Liver (tissue), 9 donors: ENCODE results near the gene BBIP1. TPM values are rescaled to one million over a fixed set of nuclear protein-coding genes. Genes with fewer than 3 reads are reported as not detected.

ENCODE experiments used
- DNase-seq: peaks from one replicate; pipeline ENCODE4 v3.0.0-alpha.2; 2017; ENCODE audit warnings: low spot score
- H3K27ac ChIP-seq, 2 donors: one replicate each; pipeline ENCODE4 v1.7.0; 2013; ENCODE audit warnings: inconsistent platforms in 2 of 2, low read length in 2 of 2, control low read depth in 1 of 2, low read depth in 1 of 2, mild to moderate bottlenecking in 1 of 2
- H3K27me3 ChIP-seq, 4 donors: one replicate each; pipeline versions ENCODE4 v1.6.1 to v1.7.0; 2013; ENCODE audit warnings: low read length in 3 of 4, inconsistent platforms in 1 of 4, mild to moderate bottlenecking in 1 of 4, moderate library complexity in 1 of 4; ENCODE audit not compliant: control insufficient read depth in 4 of 4, insufficient read depth in 4 of 4
- H3K36me3 ChIP-seq, 4 donors: one replicate each; pipeline versions ENCODE4 v1.6.1 to v1.7.0; 2013; ENCODE audit warnings: low read length in 3 of 4, mild to moderate bottlenecking in 3 of 4, low read depth in 1 of 4, moderate library complexity in 1 of 4; ENCODE audit not compliant: control insufficient read depth in 4 of 4, insufficient read depth in 3 of 4
- H3K4me1 ChIP-seq, 4 donors: one replicate each; pipeline versions ENCODE4 v1.6.1 to v1.7.0; 2013; ENCODE audit warnings: low read length in 3 of 4, mild to moderate bottlenecking in 3 of 4, moderate library complexity in 1 of 4; ENCODE audit not compliant: control insufficient read depth in 4 of 4, insufficient read depth in 4 of 4
- H3K4me3 ChIP-seq, 3 donors: one replicate each; pipeline versions ENCODE4 v1.6.1 to v1.7.0; 2013; ENCODE audit warnings: low read length in 3 of 3, control low read depth in 1 of 3, low read depth in 1 of 3, mild to moderate bottlenecking in 1 of 3
- H3K9ac ChIP-seq, 2 donors: one replicate each; pipeline ENCODE4 v1.7.0; 2013; ENCODE audit warnings: low read length in 2 of 2, mild to moderate bottlenecking in 2 of 2, moderate library complexity in 2 of 2, control low read depth in 1 of 2, low read depth in 1 of 2
- H3K9me3 ChIP-seq, 4 donors: one replicate each; pipeline versions ENCODE4 v1.6.1 to v1.7.0; 2013; ENCODE audit warnings: low read length in 3 of 4; ENCODE audit not compliant: control insufficient read depth in 4 of 4
- EGR1 ChIP-seq, 2 donors: IDR thresholded peaks; 2 replicates each; pipeline ENCODE4 v1.6.1; 2016 to 2018; ENCODE audit warnings: antibody characterized with exemption in 2 of 2, low read depth in 2 of 2
- FOXA1 ChIP-seq: IDR thresholded peaks from 2 replicates; pipeline ENCODE4 v1.6.1; 2016; ENCODE audit warnings: antibody characterized with exemption
- FOXA2 ChIP-seq: IDR thresholded peaks from 2 replicates; pipeline ENCODE4 v1.6.1; 2016; ENCODE audit warnings: antibody characterized with exemption
- GABPA ChIP-seq, 2 donors: IDR thresholded peaks in 1 of 2; conservative IDR thresholded peaks in 1 of 2; 2 replicates each; pipeline ENCODE4 v1.6.1; 2016; ENCODE audit warnings: antibody characterized with exemption in 2 of 2, mild to moderate bottlenecking in 1 of 2, moderate library complexity in 1 of 2
- HNF4A ChIP-seq, 2 donors: conservative IDR thresholded peaks; 2 replicates each; pipeline ENCODE4 v1.6.1; 2016; ENCODE audit warnings: antibody characterized with exemption in 2 of 2, mild to moderate bottlenecking in 2 of 2
- HNF4G ChIP-seq: IDR thresholded peaks from 2 replicates; pipeline ENCODE4 v1.6.1; 2016; ENCODE audit warnings: antibody characterized with exemption
- JUND ChIP-seq, 2 donors: IDR thresholded peaks; 2 replicates each; pipeline ENCODE4 v1.6.1; 2016; ENCODE audit warnings: antibody characterized with exemption in 2 of 2
- NR2F2 ChIP-seq: IDR thresholded peaks from 2 replicates; pipeline ENCODE4 v1.6.1; 2016; ENCODE audit warnings: antibody characterized with exemption
- RAD21 ChIP-seq, 2 donors: IDR thresholded peaks; 2 replicates each; pipeline ENCODE4 v1.6.1; 2016; ENCODE audit warnings: antibody characterized with exemption in 2 of 2, mild to moderate bottlenecking in 2 of 2
- REST ChIP-seq: IDR thresholded peaks from 2 replicates; pipeline ENCODE4 v1.6.1; 2016; ENCODE audit warnings: antibody characterized with exemption, mild to moderate bottlenecking
- RXRA ChIP-seq, 2 donors: IDR thresholded peaks; 2 replicates each; pipeline ENCODE4 v1.6.1; 2017 to 2018; ENCODE audit warnings: antibody characterized with exemption in 2 of 2, mild to moderate bottlenecking in 1 of 2
- SP1 ChIP-seq: IDR thresholded peaks from 2 replicates; pipeline ENCODE4 v1.6.1; 2018; ENCODE audit warnings: antibody characterized with exemption, mild to moderate bottlenecking
- TAF1 ChIP-seq: conservative IDR thresholded peaks from 2 replicates; pipeline ENCODE4 v1.6.1; 2016; ENCODE audit warnings: antibody characterized with exemption, mild to moderate bottlenecking
- YY1 ChIP-seq: IDR thresholded peaks from 2 replicates; pipeline ENCODE4 v1.6.1; 2016; ENCODE audit warnings: antibody characterized with exemption, mild to moderate bottlenecking
- WGBS: extraction: QIAGEN DNeasy Blood & Tissue Kit; methylation state at CpG from one replicate; pipeline ENCODE4 v1.1.7; 2013; 5-methylcytosine and 5-hydroxymethylcytosine counted together
- polyA plus RNA-seq, 2 donors: library from polyadenylated mRNA; stranded (reverse) in 1 of 2; unstranded in 1 of 2; fragments of 200-250 nt in 1 of 2; fragments of >200 nt in 1 of 2; fragmentation: Nextera tagmentation in 1 of 2; extraction: Ambion mirVana in 1 of 2; gene quantifications; one replicate each; pipeline versions ENCODE4 v1.2.1 to v1.2.3, GENCODE V29; 2013 to 2015
- total RNA-seq, 2 donors: library from RNA; depleted of rRNA; stranded (reverse); fragments of >200 nt; gene quantifications; one replicate each; pipeline ENCODE4 v1.2.3, GENCODE V29; 2014
- TF ChIP-seq, protein P1 (sequence below): fragments of 150-350 bp; IDR thresholded peaks from 2 replicates; pipeline ENCODE4 v1.5.1; 2017; ENCODE audit warnings: improper control_type of control experiment, low read depth, low read length; ENCODE audit not compliant: missing input control
- TF ChIP-seq, protein P2 (sequence below): IDR thresholded peaks from 2 replicates; pipeline ENCODE4 v1.6.1; 2016; ENCODE audit warnings: antibody characterized with exemption
- TF ChIP-seq, protein P3 (sequence below): IDR thresholded peaks from 2 replicates; pipeline ENCODE4 v1.6.1; 2016; ENCODE audit warnings: antibody characterized with exemption
- TF ChIP-seq, protein P4 (sequence below): IDR thresholded peaks from 2 replicates; pipeline ENCODE4 v1.6.1; 2016; ENCODE audit warnings: antibody characterized with exemption
- donor health status: healthy.
- donor health status: healthy.
- donor health status: healthy.
- donor health status: healthy.
- donor health status: healthy.

BBIP1 gene
- 10 to 100 TPM; 10.4 to 11.0 TPM for total RNA-seq
- polyA plus RNA-seq: 10 to 100 TPM; 11.3 to 15.8 TPM

DNA sequence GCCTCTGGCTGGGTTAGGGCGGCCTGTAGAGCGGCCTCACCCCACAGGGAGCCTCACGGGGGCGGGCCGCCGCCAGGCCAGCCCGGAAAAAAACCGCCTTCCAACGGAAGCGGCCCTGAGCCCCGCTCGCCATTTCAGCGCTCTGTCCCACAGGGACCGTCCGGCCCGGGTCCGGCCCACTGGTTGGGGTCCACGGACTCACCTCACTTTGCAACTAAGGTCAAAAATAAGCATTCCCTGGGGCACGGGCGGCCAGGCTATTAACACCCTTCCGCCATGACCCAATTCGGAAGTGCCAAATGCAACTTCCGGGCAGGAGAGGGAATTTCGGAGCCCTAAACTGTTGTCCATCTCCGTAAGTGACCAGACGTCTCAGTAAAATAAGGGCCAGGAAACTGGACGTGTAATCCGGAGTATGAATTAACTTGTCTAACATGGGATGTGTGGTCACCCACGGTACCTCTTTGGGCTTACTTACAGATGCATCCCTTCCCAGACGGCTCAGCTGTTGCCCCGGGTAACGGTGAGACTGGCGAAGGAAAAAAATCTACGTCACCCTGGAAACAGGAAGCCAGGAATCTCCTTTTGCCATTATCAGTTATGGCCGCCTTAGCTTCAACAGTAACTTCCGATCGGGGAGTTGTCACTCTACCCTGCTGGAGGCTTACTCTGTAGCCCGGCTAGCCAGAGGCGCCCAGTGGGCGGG is at the start of gene BBIP1:
TSS of gene BBIP1 (minus strand) at position 538 of the 706 bp plus-strand sequence. CDS start 1,023 bp downstream, outside the sequence.
- peak; percentile 91 to 95 for TF ChIP-seq GABPA (IDR thresholded peaks at IDR 0.05 in 1 of 2, conservative IDR thresholded peaks at IDR 0.05 in 1 of 2)
- TF ChIP-seq, protein P1, sequence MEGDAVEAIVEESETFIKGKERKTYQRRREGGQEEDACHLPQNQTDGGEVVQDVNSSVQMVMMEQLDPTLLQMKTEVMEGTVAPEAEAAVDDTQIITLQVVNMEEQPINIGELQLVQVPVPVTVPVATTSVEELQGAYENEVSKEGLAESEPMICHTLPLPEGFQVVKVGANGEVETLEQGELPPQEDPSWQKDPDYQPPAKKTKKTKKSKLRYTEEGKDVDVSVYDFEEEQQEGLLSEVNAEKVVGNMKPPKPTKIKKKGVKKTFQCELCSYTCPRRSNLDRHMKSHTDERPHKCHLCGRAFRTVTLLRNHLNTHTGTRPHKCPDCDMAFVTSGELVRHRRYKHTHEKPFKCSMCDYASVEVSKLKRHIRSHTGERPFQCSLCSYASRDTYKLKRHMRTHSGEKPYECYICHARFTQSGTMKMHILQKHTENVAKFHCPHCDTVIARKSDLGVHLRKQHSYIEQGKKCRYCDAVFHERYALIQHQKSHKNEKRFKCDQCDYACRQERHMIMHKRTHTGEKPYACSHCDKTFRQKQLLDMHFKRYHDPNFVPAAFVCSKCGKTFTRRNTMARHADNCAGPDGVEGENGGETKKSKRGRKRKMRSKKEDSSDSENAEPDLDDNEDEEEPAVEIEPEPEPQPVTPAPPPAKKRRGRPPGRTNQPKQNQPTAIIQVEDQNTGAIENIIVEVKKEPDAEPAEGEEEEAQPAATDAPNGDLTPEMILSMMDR: peak; percentile 5
- TF ChIP-seq TAF1: peak; percentile 80
- peak; percentile 29 for TF ChIP-seq NR2F2
- TF ChIP-seq EGR1 (IDR thresholded peaks at IDR 0.05; ENCODE audit: low read depth in 2 of 2): peak; percentile 79 to 85
- TF ChIP-seq FOXA2: peak; percentile 37
- peak; percentile 42 to 57 for TF ChIP-seq RXRA (IDR thresholded peaks at IDR 0.05)
- TF ChIP-seq HNF4A (conservative IDR thresholded peaks at IDR 0.05): peak in 1 of 2 donors; percentile 29
- peak; percentile 99 for TF ChIP-seq YY1
- TF ChIP-seq HNF4G: peak; percentile 10
- TF ChIP-seq, protein P2, sequence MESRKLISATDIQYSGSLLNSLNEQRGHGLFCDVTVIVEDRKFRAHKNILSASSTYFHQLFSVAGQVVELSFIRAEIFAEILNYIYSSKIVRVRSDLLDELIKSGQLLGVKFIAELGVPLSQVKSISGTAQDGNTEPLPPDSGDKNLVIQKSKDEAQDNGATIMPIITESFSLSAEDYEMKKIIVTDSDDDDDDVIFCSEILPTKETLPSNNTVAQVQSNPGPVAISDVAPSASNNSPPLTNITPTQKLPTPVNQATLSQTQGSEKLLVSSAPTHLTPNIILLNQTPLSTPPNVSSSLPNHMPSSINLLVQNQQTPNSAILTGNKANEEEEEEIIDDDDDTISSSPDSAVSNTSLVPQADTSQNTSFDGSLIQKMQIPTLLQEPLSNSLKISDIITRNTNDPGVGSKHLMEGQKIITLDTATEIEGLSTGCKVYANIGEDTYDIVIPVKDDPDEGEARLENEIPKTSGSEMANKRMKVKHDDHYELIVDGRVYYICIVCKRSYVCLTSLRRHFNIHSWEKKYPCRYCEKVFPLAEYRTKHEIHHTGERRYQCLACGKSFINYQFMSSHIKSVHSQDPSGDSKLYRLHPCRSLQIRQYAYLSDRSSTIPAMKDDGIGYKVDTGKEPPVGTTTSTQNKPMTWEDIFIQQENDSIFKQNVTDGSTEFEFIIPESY: peak; percentile 83
- peak; percentile 26 to 59 for TF ChIP-seq RAD21 (IDR thresholded peaks at IDR 0.05)
- TF ChIP-seq, protein P3, sequence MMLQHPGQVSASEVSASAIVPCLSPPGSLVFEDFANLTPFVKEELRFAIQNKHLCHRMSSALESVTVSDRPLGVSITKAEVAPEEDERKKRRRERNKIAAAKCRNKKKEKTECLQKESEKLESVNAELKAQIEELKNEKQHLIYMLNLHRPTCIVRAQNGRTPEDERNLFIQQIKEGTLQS: no peak
- TF ChIP-seq, protein P4, sequence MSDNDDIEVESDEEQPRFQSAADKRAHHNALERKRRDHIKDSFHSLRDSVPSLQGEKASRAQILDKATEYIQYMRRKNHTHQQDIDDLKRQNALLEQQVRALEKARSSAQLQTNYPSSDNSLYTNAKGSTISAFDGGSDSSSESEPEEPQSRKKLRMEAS: peak; percentile 77
- TF ChIP-seq JUND (IDR thresholded peaks at IDR 0.05): peak; percentile 35 to 74
- peak; percentile 91 for TF ChIP-seq SP1
- peak; percentile 84 for TF ChIP-seq REST
- peak; percentile 36 for TF ChIP-seq FOXA1
- H3K4me1 ChIP-seq: peaks cover 3 to 29% (median 19%) of the 10 kb centered on the region in 4 donors
- WGBS: under 1% methylated on average over 40 of the region's 40 CpGs

More for the DNA sequence above, at the start of gene BBIP1:
- Histone ChIP-seq H3K9me3 (no peaks in the 10 kb centered on the region), H3K27me3 (no peaks in the 10 kb centered on the region), H3K36me3 (no peaks in the 10 kb centered on the region), H3K9ac (peak within 1 kb of the TSS; percentile 82 to 98), H3K4me3 (peak within 1 kb of the TSS; percentile 89 to 100 (median 97)), H3K27ac (peak within 1 kb of the TSS; percentile 99 to 100)
- DNase-seq: no peak
